Measurements from ENCODE around the gene TJP1. TPM values are rescaled to one million over a fixed set of nuclear protein-coding genes. Genes with fewer than 3 reads are reported as not detected.
A peak's percentile ranks its signal among the peaks of the same experiment; 100 is the strongest.
"Not testable (repeated sequence)": the region's sequence is repeated elsewhere in the genome, so short reads cannot be mapped to it uniquely, and the experiment has no call there.

The TJP1 gene
- total RNA-seq, 2 donors from 2014 or later: 47.2 to 70.1 TPM

DNA sequence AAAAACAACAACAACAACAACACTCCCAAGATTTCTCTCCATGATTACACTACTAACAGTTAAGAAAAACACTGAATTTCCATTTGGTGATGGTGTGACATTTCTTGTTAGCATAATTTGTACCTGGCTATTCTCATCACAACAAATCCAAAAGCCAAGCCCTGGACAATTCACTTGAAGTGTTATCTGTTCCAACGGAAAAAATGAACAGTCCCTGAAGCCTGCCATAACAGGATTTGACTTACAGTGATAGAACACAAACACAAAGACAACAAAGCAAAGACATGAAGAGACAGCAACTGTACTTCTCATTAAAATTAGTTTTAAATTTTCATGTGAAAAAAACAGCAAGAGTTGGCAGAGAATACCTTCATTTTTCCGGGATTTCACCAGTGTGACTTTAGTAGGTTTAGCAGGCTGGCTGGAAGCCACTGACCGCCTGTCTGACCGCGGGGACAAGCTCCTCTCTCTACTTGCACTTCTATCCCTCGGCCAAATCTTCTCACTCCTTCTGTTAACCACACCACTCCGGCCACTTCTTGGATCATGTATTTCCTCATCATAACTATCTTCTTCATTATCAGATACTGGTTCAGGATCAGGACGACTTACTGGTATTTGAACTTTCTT, 56.3 kb downstream of the TJP1 start:
- TF ChIP-seq, protein P1, sequence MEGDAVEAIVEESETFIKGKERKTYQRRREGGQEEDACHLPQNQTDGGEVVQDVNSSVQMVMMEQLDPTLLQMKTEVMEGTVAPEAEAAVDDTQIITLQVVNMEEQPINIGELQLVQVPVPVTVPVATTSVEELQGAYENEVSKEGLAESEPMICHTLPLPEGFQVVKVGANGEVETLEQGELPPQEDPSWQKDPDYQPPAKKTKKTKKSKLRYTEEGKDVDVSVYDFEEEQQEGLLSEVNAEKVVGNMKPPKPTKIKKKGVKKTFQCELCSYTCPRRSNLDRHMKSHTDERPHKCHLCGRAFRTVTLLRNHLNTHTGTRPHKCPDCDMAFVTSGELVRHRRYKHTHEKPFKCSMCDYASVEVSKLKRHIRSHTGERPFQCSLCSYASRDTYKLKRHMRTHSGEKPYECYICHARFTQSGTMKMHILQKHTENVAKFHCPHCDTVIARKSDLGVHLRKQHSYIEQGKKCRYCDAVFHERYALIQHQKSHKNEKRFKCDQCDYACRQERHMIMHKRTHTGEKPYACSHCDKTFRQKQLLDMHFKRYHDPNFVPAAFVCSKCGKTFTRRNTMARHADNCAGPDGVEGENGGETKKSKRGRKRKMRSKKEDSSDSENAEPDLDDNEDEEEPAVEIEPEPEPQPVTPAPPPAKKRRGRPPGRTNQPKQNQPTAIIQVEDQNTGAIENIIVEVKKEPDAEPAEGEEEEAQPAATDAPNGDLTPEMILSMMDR (IDR thresholded peaks at IDR 0.05): no peak
- H3K4me3 ChIP-seq: no peak overlapping the region
- no peaks in the 10 kb centered on the region for H3K9me3 ChIP-seq
- no peaks in the 10 kb centered on the region for H3K36me3 ChIP-seq
- H3K27ac ChIP-seq: no peak overlapping the region
- no peak for DNase-seq
- H3K4me1 ChIP-seq: no peaks in the 10 kb centered on the region
- intact Hi-C loops (cut with DNase I): no loop called here
- no peak overlapping the region for H3K9ac ChIP-seq (ENCODE audit: low read depth in 2 of 2, low read length in 2 of 2)
- no peaks in the 10 kb centered on the region for H3K27me3 ChIP-seq

DNA sequence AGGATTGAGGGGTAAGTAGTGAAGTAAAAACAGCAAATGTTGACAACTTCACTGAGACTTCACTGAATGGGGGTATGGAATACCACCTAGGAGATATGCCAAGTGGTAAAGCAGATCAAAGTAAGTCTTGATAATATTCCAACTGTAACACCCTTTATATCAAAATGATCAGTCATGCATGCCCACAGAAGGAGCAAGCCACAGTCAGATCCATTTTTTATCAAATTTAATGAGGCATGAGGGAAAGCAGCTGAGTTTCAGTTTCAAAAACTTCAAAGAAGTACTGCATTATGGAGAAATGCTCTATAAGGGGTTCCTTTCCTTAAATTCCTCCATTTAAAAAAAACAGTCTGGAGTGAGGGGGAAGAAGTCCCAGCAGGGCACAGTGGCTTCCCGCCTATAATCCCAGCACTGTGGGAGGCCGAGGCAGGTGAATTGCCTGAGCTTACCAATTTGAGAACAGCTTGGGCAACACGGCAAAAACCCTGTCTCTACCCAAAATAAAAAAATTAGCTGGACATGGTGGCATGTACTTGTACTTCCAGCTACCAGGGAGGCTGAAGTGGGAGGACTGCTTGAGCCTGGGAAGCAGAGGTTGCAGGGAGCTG, 56.9 kb downstream of the TJP1 start:
- H3K36me3 ChIP-seq: no peaks in the 10 kb centered on the region
- no peaks in the 10 kb centered on the region for H3K27me3 ChIP-seq
- DNase-seq: no peak
- H3K9me3 ChIP-seq: no peaks in the 10 kb centered on the region
- H3K4me3 ChIP-seq: no peak overlapping the region
- TF ChIP-seq, protein P1 (IDR thresholded peaks at IDR 0.05): no peak
- H3K27ac ChIP-seq: no peak overlapping the region
- no peaks in the 10 kb centered on the region for H3K4me1 ChIP-seq
- intact Hi-C loops (cut with DNase I): no loop called here
- H3K9ac ChIP-seq (ENCODE audit: low read depth in 2 of 2, low read length in 2 of 2): no peak overlapping the region

DNA sequence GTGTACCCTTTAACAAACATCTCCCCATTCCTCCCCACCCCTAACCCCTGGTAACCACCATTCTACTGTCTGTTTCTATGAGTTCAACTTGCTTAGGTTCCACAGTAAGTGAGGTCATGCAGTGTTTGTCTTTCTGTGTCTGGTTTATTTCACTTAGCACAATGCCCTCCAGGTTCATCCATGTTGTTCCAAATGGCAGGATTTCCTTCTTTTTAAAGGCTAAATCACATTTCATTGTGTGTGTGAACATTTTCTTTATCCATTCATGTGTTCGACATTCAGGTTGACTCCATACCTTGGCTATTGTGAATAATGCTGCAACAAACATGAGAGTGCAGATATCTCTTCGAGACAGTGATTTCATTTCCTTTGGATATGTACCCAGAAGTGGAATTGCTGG, 62.7 kb downstream of the TJP1 start:
- no peaks in the 10 kb centered on the region for H3K36me3 ChIP-seq
- intact Hi-C loops (cut with DNase I): no loop called here

DNA sequence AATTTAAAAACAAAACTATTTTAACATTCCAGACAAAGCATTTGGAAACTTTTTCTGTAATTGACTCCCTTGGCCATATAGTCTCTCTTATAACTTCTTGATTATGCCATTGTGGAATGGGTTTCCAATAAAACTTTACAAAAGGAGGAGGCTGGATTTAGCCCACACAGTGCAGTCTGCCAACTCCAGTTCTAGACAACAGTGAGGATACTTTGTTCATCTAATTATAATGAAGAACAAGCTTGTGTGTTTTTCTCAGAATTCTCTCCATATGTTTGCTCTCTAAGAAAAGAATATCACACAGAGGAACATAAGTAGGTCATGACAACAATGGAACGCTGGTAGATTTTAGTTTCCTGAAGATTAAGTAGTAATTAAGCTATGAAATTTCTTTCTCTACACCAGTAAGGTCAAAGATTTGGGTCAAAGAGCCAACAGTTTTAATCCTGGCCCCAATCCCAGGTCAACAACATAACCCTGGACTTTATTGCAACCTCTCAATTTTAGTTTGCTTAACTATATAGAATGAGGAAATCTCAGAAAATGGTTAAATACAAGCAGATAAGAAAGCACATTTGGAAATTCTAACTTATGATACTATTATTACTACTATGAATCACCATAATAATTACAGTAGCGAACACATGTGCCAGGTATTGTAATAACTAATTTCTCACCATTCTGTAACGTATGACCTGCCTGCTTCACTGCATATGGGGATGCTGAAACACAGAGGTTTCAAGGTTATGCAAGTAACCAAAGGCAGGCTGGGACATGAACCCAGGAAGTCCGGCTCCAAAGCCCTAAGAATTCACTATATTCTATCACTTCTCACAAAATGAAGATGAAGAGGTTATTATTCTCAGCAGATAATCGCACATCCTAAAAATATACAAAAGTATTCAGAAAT, 65.7 kb downstream of the TJP1 start:
- Histone ChIP-seq H3K4me1 (no peaks in the 10 kb centered on the region), H3K27me3 (no peaks in the 10 kb centered on the region), H3K4me3 (no peak overlapping the region), H3K27ac (peak overlapping the region; percentile 3), H3K36me3 (no peaks in the 10 kb centered on the region), H3K9me3 (no peaks in the 10 kb centered on the region), H3K9ac (ENCODE audit: low read depth in 2 of 2, low read length in 2 of 2) (no peak overlapping the region)
- intact Hi-C loops (cut with DNase I): no loop called here
- DNase-seq: no peak
- TF ChIP-seq, protein P1 (IDR thresholded peaks at IDR 0.05): no peak

More for the DNA sequence above, 62.7 kb downstream of the TJP1 start:
- DNase-seq: no peak
- no peak overlapping the region for H3K9ac ChIP-seq (ENCODE audit: low read depth in 2 of 2, low read length in 2 of 2)
- H3K9me3 ChIP-seq: no peaks in the 10 kb centered on the region
- H3K27me3 ChIP-seq: no peaks in the 10 kb centered on the region
- H3K27ac ChIP-seq: no peak overlapping the region
- TF ChIP-seq, protein P1 (IDR thresholded peaks at IDR 0.05): no peak
- no peak overlapping the region for H3K4me3 ChIP-seq
- no peaks in the 10 kb centered on the region for H3K4me1 ChIP-seq

DNA sequence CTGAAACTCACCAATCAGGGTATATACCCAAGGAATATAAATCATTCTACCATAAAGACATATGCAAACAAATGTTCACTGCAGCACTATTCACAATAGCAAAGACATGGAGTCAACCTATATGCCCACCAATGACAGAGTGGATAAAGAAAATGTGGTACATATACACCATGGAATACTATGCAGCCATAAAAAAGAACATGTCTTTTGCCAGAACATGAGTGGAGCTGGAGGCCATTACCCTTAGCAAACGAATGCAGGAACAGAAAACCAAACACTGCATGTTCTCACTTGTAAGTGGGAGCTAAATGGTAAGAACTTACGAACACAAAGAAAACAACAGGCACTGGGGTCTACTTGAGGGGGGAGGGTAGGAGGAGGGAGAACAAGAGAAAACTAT, 68.3 kb downstream of the TJP1 start:
- H3K4me3 ChIP-seq; intact Hi-C loops (cut with DNase I); H3K27me3 ChIP-seq; H3K27ac ChIP-seq; DNase-seq; H3K4me1 ChIP-seq; H3K36me3 ChIP-seq; H3K9ac ChIP-seq (ENCODE audit: low read depth in 2 of 2, low read length in 2 of 2); H3K9me3 ChIP-seq: not testable (repeated sequence)

Measured in colonic mucosa (tissue), 4 donors.